Liver (tissue), 9 donors: Measurements from ENCODE around the gene FKBP1B. TPM values are rescaled to one million over a fixed set of nuclear protein-coding genes. Genes with fewer than 3 reads are reported as not detected.

ENCODE experiments used
- DNase-seq: peaks from one replicate; pipeline ENCODE4 v3.0.0-alpha.2; 2017; ENCODE audit warnings: low spot score
- H3K27ac ChIP-seq, 2 donors: one replicate each; pipeline ENCODE4 v1.7.0; 2013; ENCODE audit warnings: inconsistent platforms in 2 of 2, low read length in 2 of 2, control low read depth in 1 of 2, low read depth in 1 of 2, mild to moderate bottlenecking in 1 of 2
- H3K27me3 ChIP-seq, 4 donors: one replicate each; pipeline versions ENCODE4 v1.6.1 to v1.7.0; 2013; ENCODE audit warnings: low read length in 3 of 4, inconsistent platforms in 1 of 4, mild to moderate bottlenecking in 1 of 4, moderate library complexity in 1 of 4; ENCODE audit not compliant: control insufficient read depth in 4 of 4, insufficient read depth in 4 of 4
- H3K36me3 ChIP-seq, 4 donors: one replicate each; pipeline versions ENCODE4 v1.6.1 to v1.7.0; 2013; ENCODE audit warnings: low read length in 3 of 4, mild to moderate bottlenecking in 3 of 4, low read depth in 1 of 4, moderate library complexity in 1 of 4; ENCODE audit not compliant: control insufficient read depth in 4 of 4, insufficient read depth in 3 of 4
- H3K4me1 ChIP-seq, 4 donors: one replicate each; pipeline versions ENCODE4 v1.6.1 to v1.7.0; 2013; ENCODE audit warnings: low read length in 3 of 4, mild to moderate bottlenecking in 3 of 4, moderate library complexity in 1 of 4; ENCODE audit not compliant: control insufficient read depth in 4 of 4, insufficient read depth in 4 of 4
- H3K4me3 ChIP-seq, 3 donors: one replicate each; pipeline versions ENCODE4 v1.6.1 to v1.7.0; 2013; ENCODE audit warnings: low read length in 3 of 3, control low read depth in 1 of 3, low read depth in 1 of 3, mild to moderate bottlenecking in 1 of 3
- H3K9ac ChIP-seq, 2 donors: one replicate each; pipeline ENCODE4 v1.7.0; 2013; ENCODE audit warnings: low read length in 2 of 2, mild to moderate bottlenecking in 2 of 2, moderate library complexity in 2 of 2, control low read depth in 1 of 2, low read depth in 1 of 2
- H3K9me3 ChIP-seq, 4 donors: one replicate each; pipeline versions ENCODE4 v1.6.1 to v1.7.0; 2013; ENCODE audit warnings: low read length in 3 of 4; ENCODE audit not compliant: control insufficient read depth in 4 of 4
- EGR1 ChIP-seq, 2 donors: IDR thresholded peaks; 2 replicates each; pipeline ENCODE4 v1.6.1; 2016 to 2018; ENCODE audit warnings: antibody characterized with exemption in 2 of 2, low read depth in 2 of 2
- FOXA1 ChIP-seq: IDR thresholded peaks from 2 replicates; pipeline ENCODE4 v1.6.1; 2016; ENCODE audit warnings: antibody characterized with exemption
- FOXA2 ChIP-seq: IDR thresholded peaks from 2 replicates; pipeline ENCODE4 v1.6.1; 2016; ENCODE audit warnings: antibody characterized with exemption
- GABPA ChIP-seq, 2 donors: IDR thresholded peaks in 1 of 2; conservative IDR thresholded peaks in 1 of 2; 2 replicates each; pipeline ENCODE4 v1.6.1; 2016; ENCODE audit warnings: antibody characterized with exemption in 2 of 2, mild to moderate bottlenecking in 1 of 2, moderate library complexity in 1 of 2
- HNF4A ChIP-seq, 2 donors: conservative IDR thresholded peaks; 2 replicates each; pipeline ENCODE4 v1.6.1; 2016; ENCODE audit warnings: antibody characterized with exemption in 2 of 2, mild to moderate bottlenecking in 2 of 2
- HNF4G ChIP-seq: IDR thresholded peaks from 2 replicates; pipeline ENCODE4 v1.6.1; 2016; ENCODE audit warnings: antibody characterized with exemption
- JUND ChIP-seq, 2 donors: IDR thresholded peaks; 2 replicates each; pipeline ENCODE4 v1.6.1; 2016; ENCODE audit warnings: antibody characterized with exemption in 2 of 2
- NR2F2 ChIP-seq: IDR thresholded peaks from 2 replicates; pipeline ENCODE4 v1.6.1; 2016; ENCODE audit warnings: antibody characterized with exemption
- RAD21 ChIP-seq, 2 donors: IDR thresholded peaks; 2 replicates each; pipeline ENCODE4 v1.6.1; 2016; ENCODE audit warnings: antibody characterized with exemption in 2 of 2, mild to moderate bottlenecking in 2 of 2
- RXRA ChIP-seq, 2 donors: IDR thresholded peaks; 2 replicates each; pipeline ENCODE4 v1.6.1; 2017 to 2018; ENCODE audit warnings: antibody characterized with exemption in 2 of 2, mild to moderate bottlenecking in 1 of 2
- SP1 ChIP-seq: IDR thresholded peaks from 2 replicates; pipeline ENCODE4 v1.6.1; 2018; ENCODE audit warnings: antibody characterized with exemption, mild to moderate bottlenecking
- TAF1 ChIP-seq: conservative IDR thresholded peaks from 2 replicates; pipeline ENCODE4 v1.6.1; 2016; ENCODE audit warnings: antibody characterized with exemption, mild to moderate bottlenecking
- YY1 ChIP-seq: IDR thresholded peaks from 2 replicates; pipeline ENCODE4 v1.6.1; 2016; ENCODE audit warnings: antibody characterized with exemption, mild to moderate bottlenecking
- WGBS: extraction: QIAGEN DNeasy Blood & Tissue Kit; methylation state at CpG from one replicate; pipeline ENCODE4 v1.1.7; 2013; 5-methylcytosine and 5-hydroxymethylcytosine counted together
- polyA plus RNA-seq, 2 donors: library from polyadenylated mRNA; stranded (reverse) in 1 of 2; unstranded in 1 of 2; fragments of 200-250 nt in 1 of 2; fragments of >200 nt in 1 of 2; fragmentation: Nextera tagmentation in 1 of 2; extraction: Ambion mirVana in 1 of 2; gene quantifications; one replicate each; pipeline versions ENCODE4 v1.2.1 to v1.2.3, GENCODE V29; 2013 to 2015
- total RNA-seq, 2 donors: library from RNA; depleted of rRNA; stranded (reverse); fragments of >200 nt; gene quantifications; one replicate each; pipeline ENCODE4 v1.2.3, GENCODE V29; 2014
- TF ChIP-seq, protein P1 (sequence below): IDR thresholded peaks from 2 replicates; pipeline ENCODE4 v1.6.1; 2016; ENCODE audit warnings: antibody characterized with exemption
- TF ChIP-seq, protein P2 (sequence below): IDR thresholded peaks from 2 replicates; pipeline ENCODE4 v1.6.1; 2016; ENCODE audit warnings: antibody characterized with exemption
- TF ChIP-seq, protein P3 (sequence below): fragments of 150-350 bp; IDR thresholded peaks from 2 replicates; pipeline ENCODE4 v1.5.1; 2017; ENCODE audit warnings: improper control_type of control experiment, low read depth, low read length; ENCODE audit not compliant: missing input control
- TF ChIP-seq, protein P4 (sequence below): IDR thresholded peaks from 2 replicates; pipeline ENCODE4 v1.6.1; 2016; ENCODE audit warnings: antibody characterized with exemption, mild to moderate bottlenecking
- TF ChIP-seq, protein P5 (sequence below): IDR thresholded peaks from 2 replicates; pipeline ENCODE4 v1.6.1; 2016; ENCODE audit warnings: antibody characterized with exemption
- donor health status: healthy.
- donor health status: healthy.
- donor health status: healthy.
- donor health status: healthy.
- donor health status: healthy.

Gene FKBP1B
- total and polyA plus RNA-seq, 4 donors = 3.6 to 23.6 (median 11.5) TPM

DNA sequence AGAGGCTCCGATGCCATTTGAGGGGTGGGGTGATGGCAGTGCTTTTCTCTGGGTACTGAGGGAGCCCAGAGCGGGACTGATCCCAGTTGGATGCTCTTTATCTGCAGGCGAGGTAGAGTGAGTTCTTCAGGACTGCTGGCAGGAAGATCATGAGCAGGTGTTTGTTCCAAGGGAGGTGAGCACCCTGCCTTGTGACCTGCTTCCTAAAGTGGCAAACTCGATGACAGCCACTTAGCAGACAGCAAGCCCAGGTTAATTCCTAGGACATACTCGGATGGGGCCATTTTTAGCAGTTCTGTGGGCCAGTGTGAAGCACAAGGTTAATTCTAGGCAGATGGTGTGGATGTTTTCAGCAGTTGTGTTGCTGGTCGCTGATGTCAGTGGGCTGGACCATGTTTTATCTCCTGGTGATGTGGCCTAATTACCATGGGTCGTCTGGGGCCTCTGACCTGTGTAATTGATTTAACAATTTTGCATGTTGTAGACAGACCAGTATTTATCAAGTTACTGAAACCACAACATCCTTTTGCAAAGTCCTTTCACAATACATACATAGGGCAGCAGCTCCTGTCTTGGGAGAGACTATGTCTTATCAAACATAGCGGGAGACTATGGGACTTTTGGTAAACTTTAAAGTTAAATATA is 4.9 kb downstream of the FKBP1B start (continued):
- TF ChIP-seq FOXA1 (no peak), GABPA (IDR thresholded peaks at IDR 0.05 in 1 of 2, conservative IDR thresholded peaks at IDR 0.05 in 1 of 2) (no peak), TAF1 (no peak)

DNA sequence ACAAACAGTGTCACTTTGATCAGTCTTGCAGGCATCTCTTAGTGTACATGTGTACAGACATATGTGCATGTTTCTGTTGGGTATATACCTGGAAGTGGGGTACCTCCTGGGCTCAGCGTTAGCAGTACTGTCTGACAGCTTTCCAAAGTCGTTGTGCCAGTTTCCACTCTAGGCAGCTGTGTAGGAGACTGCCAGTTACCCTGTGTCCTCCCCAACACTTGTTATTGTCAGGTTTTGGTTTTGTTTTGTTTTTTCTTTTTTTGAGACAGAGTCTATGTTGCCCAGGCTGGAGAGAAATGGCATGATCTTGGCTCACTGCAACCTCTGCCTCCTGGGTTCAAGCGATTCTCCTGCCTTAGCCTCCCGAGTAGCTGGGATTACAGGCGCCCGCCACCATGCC is 6.2 kb downstream of the FKBP1B start:
- Histone ChIP-seq H3K27me3 (no peaks in the 10 kb centered on the region), H3K9me3 (no peaks in the 10 kb centered on the region), H3K36me3 (no peaks in the 10 kb centered on the region), H3K9ac (no peak overlapping the region), H3K4me1 (peaks cover 0 to 5% (median 0%) of the 10 kb centered on the region in 4 donors), H3K4me3 (no peak overlapping the region), H3K27ac (no peak overlapping the region)
- whole genome bisulfite sequencing = 90% methylated on average over 6 of the region's 6 CpGs
- TF ChIP-seq NR2F2 (no peak), SP1 (no peak), EGR1 (IDR thresholded peaks at IDR 0.05; ENCODE audit: low read depth in 2 of 2) (no peak), JUND (IDR thresholded peaks at IDR 0.05) (no peak), YY1 (no peak)
- TF ChIP-seq, protein P1, sequence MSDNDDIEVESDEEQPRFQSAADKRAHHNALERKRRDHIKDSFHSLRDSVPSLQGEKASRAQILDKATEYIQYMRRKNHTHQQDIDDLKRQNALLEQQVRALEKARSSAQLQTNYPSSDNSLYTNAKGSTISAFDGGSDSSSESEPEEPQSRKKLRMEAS = no peak
- DNase-seq = no peak

DNA sequence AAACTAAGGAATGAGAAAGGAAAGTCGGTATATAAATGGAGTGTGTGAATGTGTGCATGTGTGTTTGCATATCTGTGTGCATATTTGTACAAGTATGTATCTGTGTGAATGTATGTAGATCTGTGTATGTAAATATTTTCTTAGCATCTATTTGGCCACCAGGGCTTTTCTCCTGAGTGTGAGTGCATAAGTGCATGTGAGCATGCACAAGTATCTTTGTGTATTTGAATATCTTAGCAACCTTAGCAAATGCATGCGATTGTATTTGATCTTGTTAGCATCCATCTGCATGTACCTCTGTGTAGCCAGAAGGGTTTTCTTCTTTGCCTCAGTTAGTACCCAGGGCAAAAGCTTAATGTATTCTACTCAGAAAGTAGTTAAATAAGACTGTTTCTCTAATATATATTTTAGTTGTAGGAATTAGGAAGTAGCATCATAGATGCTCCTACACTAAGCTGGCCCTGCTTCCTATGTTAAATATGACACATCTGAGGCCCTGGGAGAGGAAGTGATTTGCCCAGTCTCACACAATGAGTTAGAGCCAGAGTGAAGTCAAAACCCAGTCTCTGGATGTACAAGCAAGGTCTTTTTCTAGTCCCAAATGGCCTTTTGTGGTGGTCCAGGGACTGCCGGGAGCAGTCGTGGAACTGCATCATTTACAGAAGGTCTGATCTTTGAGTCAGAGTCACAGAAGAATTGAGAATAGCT is 9.2 kb downstream of the FKBP1B start:
- Histone ChIP-seq H3K27me3 (no peaks in the 10 kb centered on the region), H3K27ac (no peak overlapping the region), H3K9me3 (no peaks in the 10 kb centered on the region), H3K36me3 (no peaks in the 10 kb centered on the region), H3K9ac (no peak overlapping the region), H3K4me3 (no peak overlapping the region), H3K4me1 (no peaks in the 10 kb centered on the region)
- no peak for DNase-seq
- TF ChIP-seq TAF1 (no peak), SP1 (no peak), JUND (IDR thresholded peaks at IDR 0.05) (no peak), HNF4A (conservative IDR thresholded peaks at IDR 0.05) (no peak), HNF4G (no peak), FOXA2 (no peak), GABPA (IDR thresholded peaks at IDR 0.05 in 1 of 2, conservative IDR thresholded peaks at IDR 0.05 in 1 of 2) (no peak), NR2F2 (no peak), RAD21 (IDR thresholded peaks at IDR 0.05) (no peak), EGR1 (IDR thresholded peaks at IDR 0.05; ENCODE audit: low read depth in 2 of 2) (no peak), FOXA1 (no peak), YY1 (no peak), RXRA (IDR thresholded peaks at IDR 0.05) (no peak)
- TF ChIP-seq, protein P2, sequence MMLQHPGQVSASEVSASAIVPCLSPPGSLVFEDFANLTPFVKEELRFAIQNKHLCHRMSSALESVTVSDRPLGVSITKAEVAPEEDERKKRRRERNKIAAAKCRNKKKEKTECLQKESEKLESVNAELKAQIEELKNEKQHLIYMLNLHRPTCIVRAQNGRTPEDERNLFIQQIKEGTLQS = no peak
- TF ChIP-seq, protein P1 = no peak
- TF ChIP-seq, protein P3, sequence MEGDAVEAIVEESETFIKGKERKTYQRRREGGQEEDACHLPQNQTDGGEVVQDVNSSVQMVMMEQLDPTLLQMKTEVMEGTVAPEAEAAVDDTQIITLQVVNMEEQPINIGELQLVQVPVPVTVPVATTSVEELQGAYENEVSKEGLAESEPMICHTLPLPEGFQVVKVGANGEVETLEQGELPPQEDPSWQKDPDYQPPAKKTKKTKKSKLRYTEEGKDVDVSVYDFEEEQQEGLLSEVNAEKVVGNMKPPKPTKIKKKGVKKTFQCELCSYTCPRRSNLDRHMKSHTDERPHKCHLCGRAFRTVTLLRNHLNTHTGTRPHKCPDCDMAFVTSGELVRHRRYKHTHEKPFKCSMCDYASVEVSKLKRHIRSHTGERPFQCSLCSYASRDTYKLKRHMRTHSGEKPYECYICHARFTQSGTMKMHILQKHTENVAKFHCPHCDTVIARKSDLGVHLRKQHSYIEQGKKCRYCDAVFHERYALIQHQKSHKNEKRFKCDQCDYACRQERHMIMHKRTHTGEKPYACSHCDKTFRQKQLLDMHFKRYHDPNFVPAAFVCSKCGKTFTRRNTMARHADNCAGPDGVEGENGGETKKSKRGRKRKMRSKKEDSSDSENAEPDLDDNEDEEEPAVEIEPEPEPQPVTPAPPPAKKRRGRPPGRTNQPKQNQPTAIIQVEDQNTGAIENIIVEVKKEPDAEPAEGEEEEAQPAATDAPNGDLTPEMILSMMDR = no peak
- TF ChIP-seq, protein P4, sequence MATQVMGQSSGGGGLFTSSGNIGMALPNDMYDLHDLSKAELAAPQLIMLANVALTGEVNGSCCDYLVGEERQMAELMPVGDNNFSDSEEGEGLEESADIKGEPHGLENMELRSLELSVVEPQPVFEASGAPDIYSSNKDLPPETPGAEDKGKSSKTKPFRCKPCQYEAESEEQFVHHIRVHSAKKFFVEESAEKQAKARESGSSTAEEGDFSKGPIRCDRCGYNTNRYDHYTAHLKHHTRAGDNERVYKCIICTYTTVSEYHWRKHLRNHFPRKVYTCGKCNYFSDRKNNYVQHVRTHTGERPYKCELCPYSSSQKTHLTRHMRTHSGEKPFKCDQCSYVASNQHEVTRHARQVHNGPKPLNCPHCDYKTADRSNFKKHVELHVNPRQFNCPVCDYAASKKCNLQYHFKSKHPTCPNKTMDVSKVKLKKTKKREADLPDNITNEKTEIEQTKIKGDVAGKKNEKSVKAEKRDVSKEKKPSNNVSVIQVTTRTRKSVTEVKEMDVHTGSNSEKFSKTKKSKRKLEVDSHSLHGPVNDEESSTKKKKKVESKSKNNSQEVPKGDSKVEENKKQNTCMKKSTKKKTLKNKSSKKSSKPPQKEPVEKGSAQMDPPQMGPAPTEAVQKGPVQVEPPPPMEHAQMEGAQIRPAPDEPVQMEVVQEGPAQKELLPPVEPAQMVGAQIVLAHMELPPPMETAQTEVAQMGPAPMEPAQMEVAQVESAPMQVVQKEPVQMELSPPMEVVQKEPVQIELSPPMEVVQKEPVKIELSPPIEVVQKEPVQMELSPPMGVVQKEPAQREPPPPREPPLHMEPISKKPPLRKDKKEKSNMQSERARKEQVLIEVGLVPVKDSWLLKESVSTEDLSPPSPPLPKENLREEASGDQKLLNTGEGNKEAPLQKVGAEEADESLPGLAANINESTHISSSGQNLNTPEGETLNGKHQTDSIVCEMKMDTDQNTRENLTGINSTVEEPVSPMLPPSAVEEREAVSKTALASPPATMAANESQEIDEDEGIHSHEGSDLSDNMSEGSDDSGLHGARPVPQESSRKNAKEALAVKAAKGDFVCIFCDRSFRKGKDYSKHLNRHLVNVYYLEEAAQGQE = no peak
- TF ChIP-seq, protein P5, sequence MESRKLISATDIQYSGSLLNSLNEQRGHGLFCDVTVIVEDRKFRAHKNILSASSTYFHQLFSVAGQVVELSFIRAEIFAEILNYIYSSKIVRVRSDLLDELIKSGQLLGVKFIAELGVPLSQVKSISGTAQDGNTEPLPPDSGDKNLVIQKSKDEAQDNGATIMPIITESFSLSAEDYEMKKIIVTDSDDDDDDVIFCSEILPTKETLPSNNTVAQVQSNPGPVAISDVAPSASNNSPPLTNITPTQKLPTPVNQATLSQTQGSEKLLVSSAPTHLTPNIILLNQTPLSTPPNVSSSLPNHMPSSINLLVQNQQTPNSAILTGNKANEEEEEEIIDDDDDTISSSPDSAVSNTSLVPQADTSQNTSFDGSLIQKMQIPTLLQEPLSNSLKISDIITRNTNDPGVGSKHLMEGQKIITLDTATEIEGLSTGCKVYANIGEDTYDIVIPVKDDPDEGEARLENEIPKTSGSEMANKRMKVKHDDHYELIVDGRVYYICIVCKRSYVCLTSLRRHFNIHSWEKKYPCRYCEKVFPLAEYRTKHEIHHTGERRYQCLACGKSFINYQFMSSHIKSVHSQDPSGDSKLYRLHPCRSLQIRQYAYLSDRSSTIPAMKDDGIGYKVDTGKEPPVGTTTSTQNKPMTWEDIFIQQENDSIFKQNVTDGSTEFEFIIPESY = no peak
- 91% methylated on average over 4 of the region's 4 CpGs for WGBS
